ENCODE data around the gene PTPRN2.
"Not testable (repeated sequence)": the region's sequence is repeated elsewhere in the genome, so short reads cannot be mapped to it uniquely, and the experiment has no call there.

The PTPRN2 gene

DNA sequence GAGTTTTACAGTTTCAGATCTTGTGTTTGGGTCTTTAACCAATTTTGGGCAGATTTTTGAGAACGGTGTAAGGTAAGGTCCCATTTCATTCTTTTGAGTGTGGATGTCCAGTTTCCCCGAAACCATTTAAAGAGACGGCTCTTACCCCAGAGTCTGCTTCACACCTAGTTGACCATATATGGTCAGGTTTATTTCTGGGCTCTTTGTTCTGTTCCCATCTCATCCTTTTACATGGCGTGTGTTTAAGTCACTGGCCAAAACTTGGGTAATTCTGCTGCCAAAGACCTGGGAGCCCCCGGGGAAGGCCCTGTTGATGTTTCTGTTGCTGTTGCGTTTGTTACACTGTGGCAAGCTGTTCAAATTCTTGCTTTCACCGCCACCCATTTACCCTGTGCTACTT lies 120.1 kb downstream of the PTPRN2 start:
- no peaks in the 10 kb centered on the region for H3K36me3 Mint-ChIP-seq (ENCODE audit: low read depth)
- H3K4me3 Mint-ChIP-seq: no peak overlapping the region
- H3K27ac Mint-ChIP-seq: no peak overlapping the region
- H3K4me1 Mint-ChIP-seq: peaks cover 24% of the 10 kb centered on the region
- H3K27me3 Mint-ChIP-seq (ENCODE audit: low read depth, poor library complexity): peaks cover 3% of the 10 kb centered on the region
- TF ChIP-seq, protein P1, sequence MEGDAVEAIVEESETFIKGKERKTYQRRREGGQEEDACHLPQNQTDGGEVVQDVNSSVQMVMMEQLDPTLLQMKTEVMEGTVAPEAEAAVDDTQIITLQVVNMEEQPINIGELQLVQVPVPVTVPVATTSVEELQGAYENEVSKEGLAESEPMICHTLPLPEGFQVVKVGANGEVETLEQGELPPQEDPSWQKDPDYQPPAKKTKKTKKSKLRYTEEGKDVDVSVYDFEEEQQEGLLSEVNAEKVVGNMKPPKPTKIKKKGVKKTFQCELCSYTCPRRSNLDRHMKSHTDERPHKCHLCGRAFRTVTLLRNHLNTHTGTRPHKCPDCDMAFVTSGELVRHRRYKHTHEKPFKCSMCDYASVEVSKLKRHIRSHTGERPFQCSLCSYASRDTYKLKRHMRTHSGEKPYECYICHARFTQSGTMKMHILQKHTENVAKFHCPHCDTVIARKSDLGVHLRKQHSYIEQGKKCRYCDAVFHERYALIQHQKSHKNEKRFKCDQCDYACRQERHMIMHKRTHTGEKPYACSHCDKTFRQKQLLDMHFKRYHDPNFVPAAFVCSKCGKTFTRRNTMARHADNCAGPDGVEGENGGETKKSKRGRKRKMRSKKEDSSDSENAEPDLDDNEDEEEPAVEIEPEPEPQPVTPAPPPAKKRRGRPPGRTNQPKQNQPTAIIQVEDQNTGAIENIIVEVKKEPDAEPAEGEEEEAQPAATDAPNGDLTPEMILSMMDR (IDR thresholded peaks at IDR 0.05): no peak
- no peak for DNase-seq
- H3K9me3 Mint-ChIP-seq: peaks cover 13% of the 10 kb centered on the region

DNA sequence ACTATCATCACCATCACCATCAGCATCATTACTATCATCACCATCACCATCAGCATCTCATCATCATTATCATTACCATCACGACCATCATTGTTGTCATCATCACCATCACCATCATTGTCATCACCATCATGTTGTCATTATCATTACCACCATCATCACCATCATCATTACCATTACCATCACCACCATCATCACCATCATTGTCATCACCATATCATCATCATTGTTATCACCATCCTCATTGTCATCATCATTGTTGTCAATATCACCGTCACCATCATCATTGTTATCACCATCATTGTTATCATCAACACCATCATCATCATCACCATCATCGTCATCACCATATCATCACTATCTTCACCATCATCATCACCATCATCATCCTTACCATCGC lies 124.3 kb downstream of the PTPRN2 start:
- Mint-ChIP-seq H3K36me3 (ENCODE audit: low read depth) (no peaks in the 10 kb centered on the region), H3K4me1 (peaks cover 7% of the 10 kb centered on the region), H3K4me3 (no peak overlapping the region), H3K9me3 (peaks cover 13% of the 10 kb centered on the region), H3K27me3 (ENCODE audit: low read depth, poor library complexity) (peaks cover 18% of the 10 kb centered on the region), H3K27ac (no peak overlapping the region)
- TF ChIP-seq, protein P1 (IDR thresholded peaks at IDR 0.05): no peak
- no peak for DNase-seq

DNA sequence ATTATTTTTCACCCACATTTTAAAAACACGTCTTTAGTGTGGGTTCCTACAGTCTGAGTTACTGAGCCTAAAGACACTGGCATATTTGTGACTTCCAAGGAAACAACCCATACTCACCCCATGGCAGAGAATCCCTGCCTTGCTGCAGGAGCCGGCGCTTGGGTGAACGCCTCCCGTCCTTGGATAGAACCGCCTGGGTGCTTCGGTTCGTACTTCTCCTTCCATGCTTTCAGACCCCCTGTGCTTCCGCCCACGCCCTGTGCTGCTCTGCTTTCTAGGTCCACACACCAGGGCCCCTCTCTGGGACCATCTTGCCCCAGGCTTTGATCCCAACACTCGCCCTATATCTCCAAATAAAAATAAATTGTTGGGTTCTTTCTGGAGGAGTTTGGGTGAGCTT lies 125.8 kb downstream of the PTPRN2 start:
- no peaks in the 10 kb centered on the region for H3K36me3 Mint-ChIP-seq (ENCODE audit: low read depth)
- no peaks in the 10 kb centered on the region for H3K4me1 Mint-ChIP-seq
- peaks cover 18% of the 10 kb centered on the region for H3K9me3 Mint-ChIP-seq
- TF ChIP-seq, protein P1 (IDR thresholded peaks at IDR 0.05): no peak
- H3K27me3 Mint-ChIP-seq (ENCODE audit: low read depth, poor library complexity): peaks cover 18% of the 10 kb centered on the region
- DNase-seq: no peak
- H3K4me3 Mint-ChIP-seq: no peak overlapping the region
- no peak overlapping the region for H3K27ac Mint-ChIP-seq

DNA sequence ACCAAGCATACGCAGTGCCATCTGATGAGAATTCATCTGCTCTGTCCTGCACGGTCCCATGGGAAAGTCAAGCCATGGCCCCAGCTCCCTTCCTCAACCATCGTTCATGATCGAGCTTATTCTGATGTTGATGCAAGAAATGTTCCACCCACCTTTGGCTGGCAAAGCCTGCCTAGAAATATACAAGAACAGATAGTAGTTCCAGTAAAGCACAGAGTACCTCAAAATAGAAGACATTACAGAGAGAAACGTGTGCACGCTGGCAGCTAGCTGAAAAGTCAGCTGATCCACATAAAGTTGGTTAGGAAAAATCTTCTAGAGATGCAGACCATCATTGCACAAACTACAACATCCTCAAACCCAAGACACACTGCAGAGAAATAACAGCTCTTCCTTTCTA lies 127.0 kb downstream of the PTPRN2 start:
- Mint-ChIP-seq H3K27ac (no peak overlapping the region), H3K36me3 (ENCODE audit: low read depth) (no peaks in the 10 kb centered on the region), H3K4me1 (no peaks in the 10 kb centered on the region), H3K4me3 (no peak overlapping the region), H3K27me3 (ENCODE audit: low read depth, poor library complexity) (peaks cover 21% of the 10 kb centered on the region), H3K9me3 (peaks cover 23% of the 10 kb centered on the region)
- DNase-seq: no peak
- TF ChIP-seq, protein P1 (IDR thresholded peaks at IDR 0.05): no peak

DNA sequence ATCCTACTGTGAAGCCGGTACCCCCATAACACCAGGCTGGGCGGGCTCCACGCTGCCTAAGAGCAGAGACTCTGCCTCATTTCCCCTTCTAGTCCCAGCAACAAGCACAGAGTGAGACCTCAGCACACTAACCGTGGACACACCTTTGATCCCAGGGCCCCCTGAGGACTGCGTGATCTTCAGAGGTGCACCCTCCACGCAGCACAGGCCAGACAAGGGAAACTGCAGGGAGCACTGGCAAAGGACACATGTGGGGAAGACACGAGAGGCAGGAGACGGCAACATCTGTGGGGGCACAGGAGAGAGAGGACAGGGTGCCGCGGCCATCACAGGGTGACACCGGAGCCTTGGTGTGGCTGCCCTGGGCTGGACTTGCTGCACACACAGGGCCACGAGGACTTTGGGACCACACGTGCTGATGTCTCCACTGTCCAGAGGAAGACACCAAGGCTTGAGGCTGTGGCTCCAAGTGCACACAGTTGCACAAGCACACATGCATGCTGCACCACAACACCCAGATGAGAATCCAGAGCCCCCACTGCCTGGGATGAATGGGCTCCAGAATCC lies 128.8 kb downstream of the PTPRN2 start:
- H3K27me3 Mint-ChIP-seq (ENCODE audit: low read depth, poor library complexity): peaks cover 24% of the 10 kb centered on the region
- H3K9me3 Mint-ChIP-seq: peaks cover 28% of the 10 kb centered on the region
- H3K4me1 Mint-ChIP-seq: no peaks in the 10 kb centered on the region
- TF ChIP-seq, protein P1 (IDR thresholded peaks at IDR 0.05): no peak
- no peak for DNase-seq
- no peak overlapping the region for H3K4me3 Mint-ChIP-seq
- no peak overlapping the region for H3K27ac Mint-ChIP-seq
- no peaks in the 10 kb centered on the region for H3K36me3 Mint-ChIP-seq (ENCODE audit: low read depth)

DNA sequence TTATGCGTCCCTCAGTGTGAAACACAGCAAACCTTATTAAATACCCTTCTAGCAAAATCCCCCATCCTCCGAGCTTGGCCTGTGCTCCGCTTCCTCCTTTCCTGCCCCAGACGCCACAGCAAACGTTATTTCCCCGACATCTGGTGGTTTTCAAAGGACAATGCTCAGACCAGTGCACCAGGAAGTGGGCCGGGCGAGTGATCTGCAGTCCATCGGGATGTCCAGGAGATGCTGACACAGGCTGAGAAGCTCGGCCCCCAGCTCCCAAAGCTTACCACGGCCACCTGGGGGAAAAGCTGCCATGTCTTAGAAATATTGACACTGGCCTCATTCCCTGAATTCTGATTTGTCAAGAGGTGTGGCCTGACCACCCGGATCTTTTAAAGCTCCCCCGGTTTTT lies 129.5 kb downstream of the PTPRN2 start:
- H3K9me3 Mint-ChIP-seq: peaks cover 27% of the 10 kb centered on the region
- TF ChIP-seq, protein P1 (IDR thresholded peaks at IDR 0.05): no peak
- no peak for DNase-seq
- H3K4me3 Mint-ChIP-seq: no peak overlapping the region
- H3K4me1 Mint-ChIP-seq: no peaks in the 10 kb centered on the region
- no peak overlapping the region for H3K27ac Mint-ChIP-seq
- peaks cover 24% of the 10 kb centered on the region for H3K27me3 Mint-ChIP-seq (ENCODE audit: low read depth, poor library complexity)
- no peaks in the 10 kb centered on the region for H3K36me3 Mint-ChIP-seq (ENCODE audit: low read depth)

DNA sequence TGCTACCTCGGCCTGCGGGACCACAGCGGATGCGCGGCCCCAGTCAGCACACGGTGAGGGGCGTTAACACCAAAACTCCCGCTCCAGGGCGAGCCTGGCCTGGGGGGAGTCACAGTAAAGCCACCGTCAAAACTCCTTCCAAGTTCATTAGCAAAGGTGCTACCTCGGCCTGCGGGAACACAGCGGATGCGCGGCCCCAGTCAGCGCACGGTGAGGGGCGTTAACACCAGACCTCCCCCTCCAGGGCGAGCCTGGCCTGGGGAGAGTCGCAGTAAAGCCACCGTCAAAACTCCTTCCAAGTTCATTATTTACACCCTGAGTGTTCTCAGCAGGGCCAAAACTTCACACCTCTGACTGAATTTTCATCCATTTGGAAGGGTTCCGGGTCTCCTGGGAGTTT lies 130.0 kb downstream of the PTPRN2 start:
- peaks cover 24% of the 10 kb centered on the region for H3K27me3 Mint-ChIP-seq (ENCODE audit: low read depth, poor library complexity)
- DNase-seq; H3K4me3 Mint-ChIP-seq; H3K4me1 Mint-ChIP-seq; H3K36me3 Mint-ChIP-seq (ENCODE audit: low read depth); H3K27ac Mint-ChIP-seq: not testable (repeated sequence)
- H3K9me3 Mint-ChIP-seq: peaks cover 27% of the 10 kb centered on the region

Data from nephron progenitor cell (in vitro differentiated cells).